ENCODE measurements around the gene AK5. TPM values are rescaled to one million over a fixed set of nuclear protein-coding genes. Genes with fewer than 3 reads are reported as not detected.

AK5 gene
- 4.6 to 9.1 TPM (median 5.8 TPM) in 5 replicates for total RNA-seq (2022; extraction: Qiagen RNA extraction)

DNA sequence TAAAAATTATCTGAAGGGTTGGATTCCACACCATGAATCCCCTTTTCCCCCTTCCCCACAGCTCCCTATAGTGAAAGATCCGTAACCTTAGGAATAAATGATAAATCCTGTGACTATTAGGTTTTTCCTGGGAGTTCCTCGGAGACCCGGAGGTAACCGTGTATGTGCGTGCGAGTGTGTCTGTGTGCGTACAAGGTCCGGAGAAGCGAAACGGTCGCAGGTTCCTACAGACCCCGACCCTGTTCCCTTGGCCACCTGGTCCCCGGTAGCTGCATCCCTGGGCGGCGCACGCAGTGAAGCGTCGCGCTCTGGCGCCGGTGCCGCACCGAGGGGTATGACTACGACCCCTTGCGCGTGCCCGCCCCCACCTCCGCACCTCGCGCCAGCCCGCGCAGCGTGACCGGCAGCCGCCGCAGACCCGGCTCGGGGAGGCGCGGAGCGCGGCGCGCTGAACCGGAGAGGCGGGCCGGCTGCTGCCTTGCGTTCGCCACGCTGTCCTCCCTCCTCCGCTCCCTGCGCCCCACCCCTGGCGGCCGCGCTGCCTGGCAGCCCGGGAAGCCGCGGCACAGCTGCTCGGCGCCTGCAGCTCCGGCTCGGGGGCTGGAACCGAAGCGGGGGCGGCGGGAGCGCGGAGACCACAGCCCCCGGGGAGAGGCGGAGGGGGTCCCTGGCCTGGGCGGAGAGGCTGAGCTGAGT is at the start of gene AK5:
Gene AK5, plus strand, starts transcription at position 529 of the 696 bp plus-strand sequence. CDS start 295 bp downstream, outside the sequence.

Other genes starting within 250 kb of the AK5 start
- 17.4 to 28.4 TPM (median 19.6 TPM) in 5 replicates for gene PIGK, start 62.6 kb upstream of the AK5 start, total RNA-seq (2022; extraction: Qiagen RNA extraction)

Measured in A549 treated with AZD2906 at 1 μM for 4 hours (cell line).